ENCODE measurements around the gene HERC3. TPM values are rescaled to one million over a fixed set of nuclear protein-coding genes. Genes with fewer than 3 reads are reported as not detected.

Gene HERC3
- total RNA-seq, 1 experiment from 2014 or later, result 34.9 TPM

DNA sequence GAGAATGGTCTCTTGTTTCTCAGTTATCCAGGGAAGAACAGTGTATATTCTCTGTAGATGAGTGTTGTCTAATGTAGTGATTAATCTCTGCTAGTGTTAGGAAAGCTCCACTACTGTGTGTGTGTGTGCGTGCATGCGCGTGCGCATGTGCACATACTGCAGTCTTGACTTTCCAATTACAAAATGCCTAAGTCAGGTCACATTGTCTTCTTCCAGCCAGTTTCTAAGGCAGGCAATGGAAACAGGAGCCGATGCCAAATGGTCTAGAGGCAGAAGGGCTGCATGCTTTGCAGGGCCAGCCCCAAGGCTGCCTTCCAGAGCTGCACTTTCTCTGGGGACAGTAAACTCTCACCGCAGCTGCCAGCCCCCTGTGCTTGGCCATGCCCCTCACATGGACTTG lies 135.9 kb downstream of the HERC3 start:
- H3K4me3 Mint-ChIP-seq (ENCODE audit: unreplicated experiment), result no peak overlapping the region
- CTCF ChIA-PET, result no interaction called here
- no peaks in the 10 kb centered on the region for H3K4me1 Mint-ChIP-seq (ENCODE audit: insufficient read depth, unreplicated experiment)
- H3K27ac Mint-ChIP-seq (ENCODE audit: low read depth, unreplicated experiment), result no peak overlapping the region
- BruUV-seq (replicated peaks), result no TSS peak
- POLR2A ChIA-PET, result interaction anchor here (0.8 kb wide), 1 partner anchor 67 kb away, joined by 4 read pairs; no protein-coding TSS in a partner anchor
- no peaks in the 10 kb centered on the region for H3K9me3 Mint-ChIP-seq (ENCODE audit: unreplicated experiment)
- H3K27me3 Mint-ChIP-seq (ENCODE audit: insufficient read depth, unreplicated experiment), result no peaks in the 10 kb centered on the region
- DNase-seq (ENCODE audit: unreplicated experiment), result no peak
- H3K36me3 Mint-ChIP-seq (ENCODE audit: insufficient read depth, unreplicated experiment), result peaks cover 74% of the 10 kb centered on the region
- intact Hi-C loops (cut with micrococcal nuclease), result no loop called here
- TF ChIP-seq, protein P1, sequence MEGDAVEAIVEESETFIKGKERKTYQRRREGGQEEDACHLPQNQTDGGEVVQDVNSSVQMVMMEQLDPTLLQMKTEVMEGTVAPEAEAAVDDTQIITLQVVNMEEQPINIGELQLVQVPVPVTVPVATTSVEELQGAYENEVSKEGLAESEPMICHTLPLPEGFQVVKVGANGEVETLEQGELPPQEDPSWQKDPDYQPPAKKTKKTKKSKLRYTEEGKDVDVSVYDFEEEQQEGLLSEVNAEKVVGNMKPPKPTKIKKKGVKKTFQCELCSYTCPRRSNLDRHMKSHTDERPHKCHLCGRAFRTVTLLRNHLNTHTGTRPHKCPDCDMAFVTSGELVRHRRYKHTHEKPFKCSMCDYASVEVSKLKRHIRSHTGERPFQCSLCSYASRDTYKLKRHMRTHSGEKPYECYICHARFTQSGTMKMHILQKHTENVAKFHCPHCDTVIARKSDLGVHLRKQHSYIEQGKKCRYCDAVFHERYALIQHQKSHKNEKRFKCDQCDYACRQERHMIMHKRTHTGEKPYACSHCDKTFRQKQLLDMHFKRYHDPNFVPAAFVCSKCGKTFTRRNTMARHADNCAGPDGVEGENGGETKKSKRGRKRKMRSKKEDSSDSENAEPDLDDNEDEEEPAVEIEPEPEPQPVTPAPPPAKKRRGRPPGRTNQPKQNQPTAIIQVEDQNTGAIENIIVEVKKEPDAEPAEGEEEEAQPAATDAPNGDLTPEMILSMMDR (IDR thresholded peaks at IDR 0.05; ENCODE audit: unreplicated experiment), result no peak

DNA sequence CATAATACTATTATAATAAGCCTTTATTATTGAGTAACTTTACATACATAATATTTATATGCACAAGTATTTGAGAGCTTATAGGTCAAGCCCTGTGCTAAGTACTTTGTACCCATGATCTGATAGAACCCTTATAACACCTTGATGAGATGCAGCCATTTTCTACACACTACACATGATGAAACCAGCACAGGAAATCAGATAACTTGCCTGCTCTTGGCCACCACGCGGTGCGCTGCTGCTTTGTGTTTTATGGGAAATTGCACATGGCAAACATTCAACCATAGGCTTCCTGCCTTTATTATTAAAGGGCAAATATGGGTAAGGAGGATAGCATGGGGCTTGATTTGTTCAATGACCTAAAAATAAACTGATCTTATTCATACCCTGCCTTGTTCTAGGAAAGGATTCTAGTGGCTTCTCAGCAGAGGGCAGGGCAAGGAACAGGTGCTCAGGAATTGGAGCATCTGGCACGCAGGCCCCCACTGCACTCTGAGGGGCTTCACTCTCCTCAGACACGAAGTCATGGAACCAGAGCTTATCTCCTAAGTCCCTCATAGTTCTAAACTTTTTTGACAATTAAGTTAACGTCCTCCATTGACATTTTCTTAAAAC lies 137.0 kb downstream of the HERC3 start:
- no peaks in the 10 kb centered on the region for H3K4me1 Mint-ChIP-seq (ENCODE audit: insufficient read depth, unreplicated experiment)

DNA sequence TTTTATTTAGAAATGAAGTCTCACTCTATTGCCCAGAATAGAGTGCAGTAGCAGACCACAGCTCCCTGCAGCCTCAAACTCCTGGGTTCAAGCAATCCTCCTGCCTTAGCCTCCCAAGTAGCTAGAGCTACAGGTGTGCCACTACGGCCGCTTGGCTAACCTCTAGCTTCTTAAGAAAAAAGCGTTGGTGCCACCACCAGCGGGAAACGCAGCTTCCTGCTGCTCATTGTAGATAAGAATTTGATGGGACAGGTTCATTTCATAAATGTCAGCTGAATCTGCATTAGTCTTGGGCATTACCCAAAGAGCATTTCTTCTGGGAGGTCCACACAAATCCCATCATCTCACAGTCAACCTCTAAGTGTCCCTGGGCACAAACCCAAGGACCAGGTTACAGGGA lies 138.5 kb downstream of the HERC3 start:
- no peak overlapping the region for H3K4me3 Mint-ChIP-seq (ENCODE audit: unreplicated experiment)
- ChIA-PET CTCF (interaction anchor here (1.1 kb wide), 1 partner anchor 191 kb away, joined by 5 read pairs; no protein-coding TSS in a partner anchor), POLR2A (no interaction called here)
- no peaks in the 10 kb centered on the region for H3K9me3 Mint-ChIP-seq (ENCODE audit: unreplicated experiment)
- DNase-seq (ENCODE audit: unreplicated experiment), result no peak
- TF ChIP-seq, protein P1 (IDR thresholded peaks at IDR 0.05; ENCODE audit: unreplicated experiment), result no peak
- peaks cover 52% of the 10 kb centered on the region for H3K36me3 Mint-ChIP-seq (ENCODE audit: insufficient read depth, unreplicated experiment)
- H3K4me1 Mint-ChIP-seq (ENCODE audit: insufficient read depth, unreplicated experiment), result no peaks in the 10 kb centered on the region
- no peaks in the 10 kb centered on the region for H3K27me3 Mint-ChIP-seq (ENCODE audit: insufficient read depth, unreplicated experiment)
- intact Hi-C loops (cut with micrococcal nuclease), result no loop called here
- BruUV-seq (replicated peaks), result no TSS peak
- no peak overlapping the region for H3K27ac Mint-ChIP-seq (ENCODE audit: low read depth, unreplicated experiment)

More for the DNA sequence above, 137.0 kb downstream of the HERC3 start:
- POLR2A ChIA-PET, result no interaction called here
- no peak overlapping the region for H3K27ac Mint-ChIP-seq (ENCODE audit: low read depth, unreplicated experiment)
- peaks cover 67% of the 10 kb centered on the region for H3K36me3 Mint-ChIP-seq (ENCODE audit: insufficient read depth, unreplicated experiment)
- H3K4me3 Mint-ChIP-seq (ENCODE audit: unreplicated experiment), result no peak overlapping the region
- H3K27me3 Mint-ChIP-seq (ENCODE audit: insufficient read depth, unreplicated experiment), result no peaks in the 10 kb centered on the region
- TF ChIP-seq, protein P1 (IDR thresholded peaks at IDR 0.05; ENCODE audit: unreplicated experiment), result no peak
- H3K9me3 Mint-ChIP-seq (ENCODE audit: unreplicated experiment), result no peaks in the 10 kb centered on the region
- CTCF ChIA-PET, result no interaction called here
- intact Hi-C loops (cut with micrococcal nuclease), result no loop called here
- no TSS peak for BruUV-seq (replicated peaks)
- DNase-seq (ENCODE audit: unreplicated experiment), result no peak

DNA sequence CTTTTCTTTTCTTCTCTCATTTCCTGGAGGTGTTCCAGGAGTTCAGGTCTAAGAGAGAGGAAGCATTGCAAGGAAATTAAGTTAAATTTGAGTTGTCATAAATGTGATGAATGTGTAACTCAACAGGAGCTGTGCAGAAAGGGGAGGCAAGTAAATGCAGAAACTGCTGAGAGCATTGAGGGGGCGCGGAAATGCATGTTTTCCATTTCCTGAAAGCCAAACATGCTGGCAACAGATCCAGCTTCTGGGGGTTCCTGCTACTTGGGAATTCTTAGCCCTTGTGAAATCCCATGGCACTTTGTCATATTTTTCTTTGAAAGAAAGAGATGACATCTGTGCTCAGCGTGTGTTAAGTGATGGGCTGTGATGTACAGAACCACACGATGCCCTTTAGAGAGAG lies 139.1 kb downstream of the HERC3 start:
- Mint-ChIP-seq H3K27ac (ENCODE audit: low read depth, unreplicated experiment) (no peak overlapping the region), H3K4me1 (ENCODE audit: insufficient read depth, unreplicated experiment) (no peaks in the 10 kb centered on the region), H3K27me3 (ENCODE audit: insufficient read depth, unreplicated experiment) (no peaks in the 10 kb centered on the region), H3K36me3 (ENCODE audit: insufficient read depth, unreplicated experiment) (peaks cover 47% of the 10 kb centered on the region), H3K9me3 (ENCODE audit: unreplicated experiment) (no peaks in the 10 kb centered on the region), H3K4me3 (ENCODE audit: unreplicated experiment) (no peak overlapping the region)
- intact Hi-C loops (cut with micrococcal nuclease), result no loop called here
- DNase-seq (ENCODE audit: unreplicated experiment), result no peak
- no TSS peak for BruUV-seq (replicated peaks)
- TF ChIP-seq, protein P1 (IDR thresholded peaks at IDR 0.05; ENCODE audit: unreplicated experiment), result no peak
- POLR2A ChIA-PET, result interaction anchor here (0.8 kb wide), 1 partner anchor 325 kb away, joined by 3 read pairs; no protein-coding TSS in a partner anchor
- CTCF ChIA-PET, result no interaction called here
